Left hindlimb (tissue), 1 donor: Measurements from ENCODE around the gene BICRA.
A peak's percentile ranks its signal among the peaks of the same experiment; 100 is the strongest.
"Not testable (repeated sequence)": the region's sequence is repeated elsewhere in the genome, so short reads cannot be mapped to it uniquely, and the experiment has no call there.

ENCODE experiments used
- DNase-seq: peaks from one replicate; pipeline ENCODE4 v3.0.0-alpha.2; 2018

Gene BICRA

DNA sequence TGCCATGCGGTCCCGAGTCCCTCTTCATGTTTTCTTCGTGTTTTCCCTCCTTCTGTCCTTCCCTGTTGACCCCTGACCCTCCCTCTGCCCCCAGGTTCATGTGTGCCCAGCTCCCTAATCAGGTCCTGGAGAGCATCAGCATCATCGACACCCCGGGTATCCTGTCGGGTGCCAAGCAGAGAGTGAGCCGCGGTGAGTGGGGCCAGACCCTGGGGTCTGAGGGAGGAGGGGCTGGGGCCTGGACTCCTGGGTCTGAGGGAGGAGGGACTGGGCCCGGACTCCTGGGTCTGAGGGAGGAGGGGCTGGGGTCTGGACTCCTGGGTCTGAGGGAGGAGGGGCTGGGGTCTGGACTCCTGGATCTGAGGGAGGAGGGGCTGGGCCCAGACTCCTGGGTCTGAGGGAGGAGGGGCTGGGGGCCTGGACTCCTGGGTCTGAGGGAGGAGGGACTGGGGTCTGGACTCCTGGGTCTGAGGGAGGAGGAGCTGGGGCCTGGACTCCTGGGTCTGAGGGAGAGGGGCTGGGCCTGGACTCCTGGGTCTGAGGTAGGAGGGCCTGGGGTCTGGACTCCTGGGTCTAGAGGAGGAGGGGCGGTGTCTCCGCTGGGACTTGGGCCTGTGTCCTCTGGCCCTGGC is 109.6 kb downstream of the BICRA start:
- peak; percentile 29 for DNase-seq

DNA sequence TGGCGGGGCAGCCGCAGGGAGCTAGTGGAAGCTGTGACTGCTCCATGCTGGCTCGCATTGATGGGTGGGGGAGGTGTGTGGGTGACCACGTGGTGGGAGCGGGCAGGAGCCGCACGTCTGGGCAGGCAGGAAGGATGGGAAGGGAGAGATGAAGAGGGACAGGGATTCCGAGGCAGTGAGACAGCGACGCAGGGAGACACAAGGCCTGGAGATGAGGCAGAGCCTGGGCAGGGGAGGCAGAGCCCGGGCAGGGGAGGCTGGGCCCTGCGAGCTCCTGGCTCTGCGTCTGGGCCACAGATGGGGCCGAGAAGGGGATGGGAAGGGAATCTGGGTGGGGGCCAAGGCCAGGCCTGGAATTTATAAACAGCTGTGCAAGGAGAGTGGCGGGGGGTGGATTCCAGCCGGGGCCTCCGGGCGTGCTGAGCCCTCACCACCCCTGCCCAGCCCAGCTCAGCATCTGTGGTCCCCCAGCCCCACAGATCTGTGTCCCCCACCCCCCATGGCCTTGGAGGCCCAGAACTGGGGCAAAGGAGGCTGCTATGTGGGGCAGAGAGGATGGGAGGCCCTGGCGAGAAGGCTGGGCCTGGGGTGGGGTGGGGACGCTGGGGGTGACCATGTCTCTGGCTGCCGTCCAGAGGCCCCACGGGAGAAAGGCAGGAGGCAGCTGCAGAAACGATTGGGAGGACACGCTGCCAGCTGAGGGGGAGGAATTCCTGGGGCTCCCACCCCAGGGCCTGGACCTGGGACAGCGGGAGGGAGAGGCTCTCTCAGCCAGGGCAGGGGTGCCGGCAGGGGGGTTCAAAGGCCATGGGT is 110.3 kb downstream of the BICRA start:
- peak; percentile 97 for DNase-seq

DNA sequence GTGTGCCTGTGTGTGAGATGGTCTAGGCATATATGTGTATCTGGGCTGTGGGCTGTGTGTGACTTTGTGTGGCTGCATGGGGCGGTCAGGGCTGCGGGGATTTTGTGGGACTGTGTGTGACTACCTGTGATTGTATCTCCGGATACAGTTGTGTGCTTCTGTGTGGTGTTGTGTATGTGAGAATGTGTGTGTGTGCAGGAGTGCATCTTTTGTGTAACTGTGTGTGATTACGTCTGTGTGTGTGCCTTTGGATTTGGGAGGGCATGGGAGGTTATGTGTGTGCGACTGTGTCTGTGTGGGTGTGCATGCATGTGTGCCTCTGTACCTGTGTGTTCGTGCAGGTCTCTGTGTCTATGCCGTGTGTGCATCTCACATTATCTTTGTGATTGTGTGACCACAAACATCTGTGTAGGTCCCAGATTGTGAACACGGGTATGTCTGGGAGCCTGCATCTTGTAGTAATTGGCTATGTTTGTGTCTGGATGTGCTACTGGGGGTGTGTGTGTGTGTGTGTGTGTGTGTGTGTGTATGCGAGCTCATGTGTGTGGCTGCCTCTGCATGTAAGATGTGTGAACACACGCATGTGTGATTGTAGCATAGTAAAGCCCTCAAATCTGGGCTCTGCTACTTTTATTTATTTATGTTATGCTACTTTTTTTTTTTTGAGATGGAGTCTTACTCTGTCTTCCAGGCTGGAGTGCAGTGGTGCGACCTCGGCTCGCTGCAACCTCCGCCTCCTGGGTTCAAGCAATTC is 111.9 kb downstream of the BICRA start:
- peak; percentile 35 for DNase-seq

DNA sequence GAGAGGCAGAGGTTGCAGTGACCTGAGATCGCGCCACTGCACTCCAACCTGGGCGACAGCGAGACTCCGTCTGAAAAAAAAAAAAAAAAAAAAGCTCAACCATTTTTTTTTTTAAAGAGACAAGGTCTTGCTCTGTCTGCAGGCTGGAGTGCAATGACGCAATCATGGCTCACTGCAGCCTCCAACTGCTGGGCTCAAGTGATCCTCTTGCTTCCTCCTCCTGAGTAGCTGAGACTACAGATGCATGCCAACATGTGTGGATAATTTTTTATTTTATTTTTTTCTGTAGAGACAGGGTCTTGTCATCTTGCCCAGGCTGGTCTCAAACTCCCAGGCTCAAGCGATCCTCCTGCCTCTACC is 114.6 kb downstream of the BICRA start:
- DNase-seq, result peak; percentile 76

DNA sequence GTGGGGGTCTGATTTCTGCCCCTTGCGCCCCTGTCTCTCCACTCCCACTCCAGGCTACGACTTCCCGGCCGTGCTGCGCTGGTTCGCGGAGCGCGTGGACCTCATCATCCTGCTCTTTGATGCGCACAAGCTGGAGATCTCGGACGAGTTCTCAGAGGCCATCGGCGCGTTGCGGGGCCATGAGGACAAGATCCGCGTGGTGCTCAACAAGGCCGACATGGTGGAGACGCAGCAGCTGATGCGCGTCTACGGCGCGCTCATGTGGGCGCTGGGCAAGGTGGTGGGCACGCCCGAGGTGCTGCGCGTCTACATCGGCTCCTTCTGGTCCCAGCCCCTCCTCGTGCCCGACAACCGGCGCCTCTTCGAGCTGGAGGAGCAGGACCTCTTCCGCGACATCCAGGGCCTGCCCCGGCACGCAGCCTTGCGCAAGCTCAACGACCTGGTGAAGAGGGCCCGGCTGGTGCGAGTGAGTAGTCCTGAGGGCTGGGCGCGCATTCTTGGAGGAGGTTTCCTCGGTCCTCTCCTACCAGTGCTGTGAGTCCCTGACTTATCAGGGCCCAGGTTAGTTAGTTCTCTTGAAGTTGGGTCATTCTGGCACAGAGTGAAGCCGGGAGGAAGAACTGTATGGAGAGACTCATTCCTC is 116.9 kb downstream of the BICRA start:
- DNase-seq, result peak; percentile 10

DNA sequence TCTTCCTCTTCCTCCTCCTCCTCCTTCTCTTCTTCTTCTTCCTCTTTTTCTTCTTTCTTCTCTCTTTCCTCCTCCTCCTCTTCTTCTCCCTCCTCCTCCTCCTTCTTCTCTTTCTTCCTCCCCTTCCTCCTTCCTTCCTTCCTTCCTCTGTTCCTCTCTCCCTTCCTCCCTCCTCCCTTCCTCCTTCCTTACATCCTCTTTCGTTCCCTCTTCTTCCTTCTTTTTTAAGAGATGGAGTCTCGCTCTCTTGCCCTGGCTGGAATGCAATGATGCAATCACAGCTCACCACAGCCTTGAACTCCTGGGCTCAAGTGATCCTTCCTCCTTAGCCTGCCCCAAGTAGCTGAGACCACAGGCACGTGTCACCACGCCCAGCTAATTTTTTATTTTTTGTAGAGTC is 117.5 kb downstream of the BICRA start:
- DNase-seq, result peak; percentile 3

DNA sequence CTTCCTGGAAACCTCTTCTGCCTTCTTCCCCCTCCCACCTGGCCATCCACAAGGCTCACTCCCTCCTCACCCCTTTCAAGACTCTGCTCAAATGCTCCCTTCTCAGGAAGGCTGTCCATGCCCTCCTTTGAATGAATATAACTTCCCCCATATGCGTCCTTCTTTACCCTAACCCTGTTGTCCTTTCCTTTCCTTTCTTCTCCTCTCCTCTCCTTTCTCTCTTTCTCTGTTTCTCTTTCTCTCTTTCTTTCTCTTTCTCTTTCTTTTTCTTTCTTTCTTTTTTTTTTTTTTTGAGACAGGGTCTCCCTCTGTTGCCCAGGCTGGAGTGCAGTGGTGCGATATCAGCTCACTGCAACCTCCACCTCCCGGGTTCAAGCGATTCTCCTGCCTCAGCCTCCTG is 119.4 kb downstream of the BICRA start:
- DNase-seq, result not testable (repeated sequence)

DNA sequence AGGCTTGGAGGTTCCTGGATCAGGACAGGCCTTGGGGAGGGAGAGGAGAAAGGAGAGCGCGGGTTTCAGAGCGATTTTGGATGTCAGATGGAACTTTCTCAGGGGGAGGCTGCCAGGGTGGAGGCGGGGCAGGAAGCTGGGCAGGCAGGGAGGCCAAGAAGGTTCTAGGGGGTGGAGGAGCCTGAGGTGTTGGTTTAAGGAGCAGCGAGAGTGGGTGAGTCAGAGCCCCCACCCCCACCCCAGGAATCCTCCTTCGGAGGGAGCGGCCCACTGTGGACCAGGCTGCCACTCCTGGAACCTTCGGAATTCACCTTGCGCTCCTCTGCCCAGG is 120.5 kb downstream of the BICRA start:
- DNase-seq, result peak; percentile 84

DNA sequence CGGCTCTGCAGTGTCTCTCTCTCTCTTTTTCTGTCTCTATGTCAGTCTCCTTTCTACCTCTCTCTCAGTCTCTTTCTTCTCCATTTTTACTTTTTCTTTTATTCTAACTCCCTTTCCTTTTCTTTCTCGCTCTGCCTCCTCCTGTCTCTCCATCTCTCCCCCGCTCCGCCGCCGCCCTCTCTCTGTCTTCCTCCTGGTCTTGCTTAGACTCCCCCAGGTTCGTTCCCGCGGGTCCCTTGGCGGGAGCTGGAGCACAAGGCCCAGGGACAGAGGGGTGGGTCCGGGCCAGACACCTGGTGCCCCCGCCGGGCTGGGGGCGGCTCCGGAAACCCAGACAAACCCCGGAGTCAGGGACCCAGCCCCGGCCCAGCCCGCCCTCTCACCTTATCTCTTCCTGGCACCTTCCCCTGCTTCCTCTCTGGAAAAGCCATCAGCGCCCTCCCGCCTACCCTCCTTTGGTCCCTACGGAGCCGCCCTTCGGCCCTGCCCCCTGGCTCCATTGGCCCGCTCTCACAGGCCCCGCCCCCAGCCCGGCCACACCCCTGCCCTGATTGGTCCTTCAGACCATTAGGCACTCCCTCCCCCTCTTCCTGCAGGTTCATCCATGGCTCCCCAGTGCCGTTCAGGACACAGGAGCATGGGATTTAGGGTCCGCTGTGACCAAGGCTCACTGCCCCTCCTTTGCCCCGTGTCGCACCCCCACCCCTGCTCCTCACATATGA is 121.0 kb downstream of the BICRA start:
- peak; percentile 63 for DNase-seq

DNA sequence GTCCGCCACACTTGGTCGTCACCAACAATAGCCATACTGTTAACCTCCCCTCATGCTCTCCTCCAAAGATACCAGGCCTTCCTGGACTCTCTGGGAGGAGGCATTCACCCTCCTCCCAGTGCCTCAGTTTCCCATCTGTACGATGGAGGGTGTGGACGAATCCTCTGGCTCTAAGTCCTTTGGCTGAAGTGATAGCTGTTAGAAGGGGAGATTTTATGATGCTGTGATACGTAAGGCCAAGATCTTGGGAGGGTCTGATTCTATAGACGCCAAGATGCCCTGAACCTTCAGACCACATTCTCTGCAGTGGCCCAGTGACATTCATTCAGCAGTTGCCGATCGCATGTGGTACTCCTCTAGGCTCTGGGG is 121.6 kb downstream of the BICRA start:
- no peak for DNase-seq

DNA sequence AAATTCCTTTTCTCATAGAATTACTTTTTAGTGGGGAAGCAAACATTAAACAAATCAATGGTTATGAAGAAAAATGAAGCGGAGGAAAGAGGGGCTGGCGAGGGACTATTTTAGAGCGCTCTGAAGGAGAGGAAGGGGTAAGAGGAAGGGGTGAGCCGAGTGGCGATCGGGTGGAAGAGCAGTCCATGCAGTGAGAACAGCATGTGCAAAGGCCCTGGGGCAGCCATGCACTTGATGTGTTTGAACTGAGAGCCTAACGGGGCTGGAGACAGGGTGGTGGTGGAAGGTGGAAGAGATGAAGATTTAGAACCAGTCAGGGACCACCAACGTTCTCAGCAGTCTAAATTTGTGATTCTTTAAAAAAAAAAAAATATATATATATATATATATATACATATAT is 122.0 kb downstream of the BICRA start:
- no peak for DNase-seq

DNA sequence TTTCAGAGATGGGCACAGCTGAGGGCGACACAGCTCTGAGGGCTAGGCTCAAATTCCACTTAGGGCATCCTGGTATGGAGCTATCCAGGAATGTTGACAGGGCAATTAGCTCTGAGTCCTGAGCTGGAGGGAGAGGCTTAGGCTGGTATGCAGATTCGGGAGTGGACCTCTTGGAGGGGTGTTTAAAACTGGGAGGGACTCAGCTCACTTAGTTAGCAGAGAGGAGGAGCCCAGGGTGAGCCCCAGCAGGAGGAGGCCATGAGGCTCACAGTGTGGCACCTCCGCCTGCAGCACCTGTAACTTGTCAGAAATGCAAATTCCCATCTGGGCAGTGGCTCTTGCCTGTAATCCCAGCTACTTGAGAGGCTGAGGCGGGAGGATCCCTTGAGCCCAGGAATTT is 126.2 kb downstream of the BICRA start:
- DNase-seq, result no peak

DNA sequence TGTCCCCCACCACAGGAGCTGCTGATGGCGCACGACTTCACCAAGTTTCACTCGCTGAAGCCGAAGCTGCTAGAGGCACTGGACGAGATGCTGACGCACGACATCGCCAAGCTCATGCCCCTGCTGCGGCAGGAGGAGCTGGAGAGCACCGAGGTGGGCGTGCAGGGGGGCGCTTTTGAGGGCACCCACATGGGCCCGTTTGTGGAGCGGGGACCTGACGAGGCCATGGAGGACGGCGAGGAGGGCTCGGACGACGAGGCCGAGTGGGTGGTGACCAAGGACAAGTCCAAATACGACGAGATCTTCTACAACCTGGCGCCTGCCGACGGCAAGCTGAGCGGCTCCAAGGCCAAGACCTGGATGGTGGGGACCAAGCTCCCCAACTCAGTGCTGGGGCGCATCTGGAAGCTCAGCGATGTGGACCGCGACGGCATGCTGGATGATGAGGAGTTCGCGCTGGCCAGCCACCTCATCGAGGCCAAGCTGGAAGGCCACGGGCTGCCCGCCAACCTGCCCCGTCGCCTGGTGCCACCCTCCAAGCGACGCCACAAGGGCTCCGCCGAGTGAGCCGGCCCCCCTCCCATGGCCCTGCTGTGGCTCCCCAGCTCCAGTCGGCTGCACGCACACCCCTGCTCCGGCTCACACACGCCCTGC is 132.1 kb downstream of the BICRA start:
- no peak for DNase-seq

DNA sequence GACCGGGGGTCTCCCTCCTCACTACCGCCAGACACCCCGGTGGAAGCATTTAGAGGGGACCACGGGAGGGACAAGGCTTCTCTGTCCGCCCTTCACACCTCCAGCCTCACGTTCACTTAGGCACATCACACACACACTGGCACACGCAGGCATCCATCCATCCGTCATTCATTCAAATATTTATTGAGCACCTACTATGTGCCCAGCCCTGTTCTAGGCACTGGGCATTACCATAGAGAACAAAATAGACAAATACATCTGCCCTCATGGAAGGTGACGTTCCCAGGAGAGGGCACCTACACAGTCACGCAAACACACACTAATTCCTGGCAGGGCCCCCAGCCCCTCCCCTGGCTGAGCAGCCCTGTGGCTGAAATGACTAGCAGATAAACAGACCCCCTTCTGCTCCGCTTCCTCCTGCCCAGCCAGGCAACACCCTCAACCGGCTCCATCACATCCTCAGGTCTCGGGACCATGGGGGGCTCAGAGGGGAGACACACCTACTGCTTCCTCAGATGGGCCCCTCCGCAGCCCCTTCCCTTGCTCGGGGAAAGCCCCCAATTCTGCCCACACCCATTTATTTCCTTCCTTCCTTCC is 132.7 kb downstream of the BICRA start:
- DNase-seq, result no peak

DNA sequence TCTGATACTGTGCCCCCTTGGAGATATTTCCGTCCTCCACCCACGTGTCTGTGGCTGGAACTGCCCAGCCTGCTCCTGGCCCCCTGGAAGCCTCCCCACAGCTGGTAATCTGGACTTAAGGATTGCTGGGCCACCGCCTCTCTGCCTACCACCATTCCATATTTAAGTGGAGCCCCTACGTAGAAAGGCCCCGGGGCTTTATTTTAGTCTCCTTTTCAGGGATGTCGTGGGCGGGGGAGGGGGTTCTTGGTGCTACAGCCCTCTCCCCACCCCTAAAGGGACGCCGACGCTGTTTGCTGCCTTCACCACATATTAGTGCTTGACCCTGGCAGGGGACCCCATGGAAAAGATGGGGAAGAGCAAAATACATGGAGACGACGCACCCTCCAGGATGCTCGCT is 133.7 kb downstream of the BICRA start:
- peak; percentile 62 for DNase-seq

DNA sequence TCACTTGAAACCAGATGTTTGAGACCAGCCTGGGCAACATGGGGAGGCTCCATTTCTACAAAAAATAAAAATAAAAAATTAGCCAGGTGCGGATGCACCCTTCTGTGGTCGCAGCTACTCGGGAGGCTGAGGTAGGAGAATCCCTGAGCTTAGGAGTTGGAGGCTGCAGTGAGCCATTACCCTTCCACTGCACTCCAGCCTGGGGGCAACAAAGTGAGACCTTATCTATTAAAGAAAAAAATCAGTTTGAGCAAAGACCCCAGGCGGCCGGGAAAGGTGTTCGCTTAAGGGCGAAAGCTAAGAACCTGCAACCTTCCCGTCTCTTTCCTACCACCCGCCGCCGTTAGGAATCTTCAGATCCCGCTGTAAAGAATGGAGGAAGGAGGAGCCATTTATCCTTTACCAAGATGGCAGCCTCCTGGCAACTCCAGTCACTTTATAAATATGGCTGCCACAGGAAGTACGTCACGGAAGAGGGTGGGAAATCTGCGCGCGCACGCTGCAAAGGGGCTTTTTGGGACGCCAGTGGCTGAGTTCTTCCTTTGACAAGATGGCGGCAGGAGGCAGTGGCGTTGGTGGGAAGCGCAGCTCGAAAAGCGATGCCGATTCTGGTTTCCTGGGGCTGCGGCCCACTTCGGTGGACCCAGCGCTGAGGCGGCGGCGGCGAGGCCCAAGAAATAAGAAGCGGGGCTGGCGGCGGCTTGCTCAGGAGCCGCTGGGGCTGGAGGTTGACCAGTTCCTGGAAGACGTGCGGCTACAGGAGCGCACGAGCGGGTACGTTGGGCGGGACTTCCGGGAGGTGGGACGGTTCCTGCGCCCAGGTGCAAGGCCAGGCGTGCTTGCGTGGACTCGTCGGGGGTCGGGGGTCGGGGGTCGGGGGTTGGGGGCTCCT is 136.3 kb downstream of the BICRA start, which contains the start of gene NOP53:
Gene NOP53, plus strand, starts transcription at position 537 of the 892 bp plus-strand sequence. Its CDS starts 14 bp downstream, at position 551.
- DNase-seq, result peak; percentile 97

DNA sequence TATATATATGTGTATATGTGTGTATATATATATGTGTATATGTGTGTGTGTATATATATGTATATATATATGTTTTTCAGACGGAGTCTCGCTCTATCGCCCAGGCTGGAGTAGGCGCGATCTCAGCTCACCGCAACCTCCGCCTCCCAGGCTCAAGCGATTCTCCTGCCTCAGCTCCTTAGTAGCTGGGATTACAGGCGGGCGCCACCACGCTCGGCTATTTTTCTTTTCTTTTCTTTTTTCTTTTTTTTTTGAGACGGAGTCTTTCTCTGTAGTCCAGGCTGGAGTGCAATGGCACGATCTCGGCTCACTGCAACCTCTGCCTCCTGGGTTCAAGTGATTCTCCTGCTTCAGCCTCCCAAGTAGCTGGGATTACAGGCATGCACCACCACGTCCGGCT is 137.2 kb downstream of the BICRA start:
- DNase-seq, result not testable (repeated sequence)

DNA sequence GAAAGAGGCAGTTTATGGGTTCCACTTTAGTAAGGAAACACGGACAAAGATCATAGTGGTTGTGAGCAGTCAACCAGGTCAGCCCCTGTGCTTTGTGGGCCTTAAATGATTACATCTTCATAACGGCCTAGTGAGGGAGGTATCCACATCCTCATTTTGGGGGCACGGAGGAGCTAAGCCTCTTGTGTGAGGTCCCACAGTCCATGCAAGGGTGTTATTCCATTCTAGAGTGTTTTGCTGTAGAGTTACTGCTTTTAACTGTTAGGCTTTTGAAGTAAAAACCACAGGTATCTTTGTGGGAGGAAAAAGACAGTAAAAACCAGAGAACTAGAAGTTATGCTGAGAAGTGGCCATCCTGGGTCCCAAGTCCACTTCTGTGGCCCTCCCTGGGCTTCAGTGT is 140.4 kb downstream of the BICRA start:
- DNase-seq, result no peak

DNA sequence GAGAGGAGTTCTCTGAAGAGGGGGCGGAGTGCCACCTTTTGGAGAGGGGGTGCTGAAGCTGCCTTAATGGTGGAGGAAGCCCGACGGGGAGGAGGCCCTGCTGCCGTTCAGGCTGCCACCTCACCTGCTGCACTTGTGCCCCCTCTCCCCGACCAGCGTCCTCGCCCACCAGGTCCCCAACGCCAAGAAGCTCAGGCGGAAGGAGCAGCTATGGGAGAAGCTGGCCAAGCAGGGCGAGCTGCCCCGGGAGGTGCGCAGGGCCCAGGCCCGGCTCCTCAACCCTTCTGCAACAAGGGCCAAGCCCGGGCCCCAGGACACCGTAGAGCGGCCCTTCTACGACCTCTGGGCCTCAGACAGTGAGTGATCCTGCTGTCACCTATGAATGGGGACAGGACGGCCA is 141.8 kb downstream of the BICRA start:
- DNase-seq, result no peak

DNA sequence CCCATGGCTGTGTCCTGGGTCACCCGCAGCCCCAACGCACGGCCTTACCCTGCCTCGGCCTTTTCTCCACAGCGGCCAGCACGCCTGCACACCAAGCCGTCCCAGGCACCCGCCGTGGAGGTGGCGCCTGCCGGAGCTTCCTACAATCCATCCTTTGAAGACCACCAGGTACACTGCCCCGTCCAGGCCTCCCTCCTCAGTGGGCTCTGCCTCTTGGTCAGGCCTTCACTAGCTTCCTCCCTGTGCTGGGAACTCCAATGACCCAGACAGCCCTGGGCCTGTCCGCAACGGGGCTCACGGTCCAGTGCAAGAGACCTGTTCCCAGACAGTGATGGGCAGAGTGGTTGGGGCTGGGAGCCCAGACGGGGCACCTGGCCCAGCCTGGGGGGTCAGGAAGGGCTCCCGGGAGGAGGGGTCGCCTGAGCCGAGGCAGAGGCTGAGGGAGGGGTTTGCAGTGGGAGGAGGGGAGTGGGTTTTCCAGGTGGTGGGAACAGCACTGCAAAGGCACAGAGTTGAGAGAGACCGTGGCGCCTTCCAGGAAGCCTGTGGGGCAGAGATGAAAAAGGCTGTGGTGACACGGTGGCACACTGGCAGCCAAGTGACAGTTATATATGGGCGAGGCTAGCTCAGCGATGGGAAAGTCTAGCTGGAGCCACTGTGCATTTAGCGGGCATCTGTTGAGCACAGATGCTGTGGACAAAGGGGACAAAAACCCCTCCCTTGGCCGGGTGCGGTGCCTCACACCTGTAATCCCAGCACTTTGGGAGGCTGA is 143.7 kb downstream of the BICRA start:
- no peak for DNase-seq
